WERI-Rb-1 (cell line): ENCODE results near the gene VAV3.

Experiments used
- DNase-seq: peaks from one replicate; pipeline ENCODE4 v3.0.0-alpha.2; 2020
- H3K27ac ChIP-seq: fragments of 250-450 bp; sonication (Bioruptor Pico); 2 replicates; pipeline ENCODE4 v1.5.1; 2020; ENCODE audit warnings: mild to moderate bottlenecking, moderate library complexity
- H3K27me3 ChIP-seq: fragments of 250-450 bp; sonication (Bioruptor Pico); 2 replicates; pipeline ENCODE4 v1.5.1; 2021; ENCODE audit warnings: mild to moderate bottlenecking, low read depth, moderate library complexity; ENCODE audit not compliant: insufficient read depth, severe bottlenecking
- H3K36me3 ChIP-seq: fragments of 250-450 bp; sonication (Bioruptor Pico); 2 replicates; pipeline ENCODE4 v1.5.1; 2020; ENCODE audit warnings: mild to moderate bottlenecking, moderate library complexity
- H3K4me3 ChIP-seq: 2 replicates; pipeline ENCODE4 v1.5.1; 2011; ENCODE audit warnings: low read depth, mild to moderate bottlenecking, control low read depth, low read length
- H3K9me3 ChIP-seq: fragments of 250-450 bp; sonication (Bioruptor Pico); 2 replicates; pipeline ENCODE4 v1.5.1; 2021; ENCODE audit warnings: mild to moderate bottlenecking, moderate library complexity; ENCODE audit not compliant: severe bottlenecking
- CTCF ChIP-seq: IDR thresholded peaks from 2 replicates; pipeline ENCODE4 v1.5.1; 2011; ENCODE audit warnings: low read depth, mild to moderate bottlenecking, control low read depth, inconsistent platforms, low read length

VAV3 gene

GRCh38 chr1:107617921-107618320 is 347.1 kb downstream of the VAV3 start:
- H3K36me3 ChIP-seq: no peaks in the 10 kb centered on the region
- peaks cover 3% of the 10 kb centered on the region for H3K9me3 ChIP-seq
- no peak overlapping the region for H3K27ac ChIP-seq
- DNase-seq: no peak
- H3K27me3 ChIP-seq: no peaks in the 10 kb centered on the region
- no peak overlapping the region for H3K4me3 ChIP-seq
- no peak for TF ChIP-seq CTCF

GRCh38 chr1:107617456-107617855 is 347.5 kb downstream of the VAV3 start:
- no peaks in the 10 kb centered on the region for H3K27me3 ChIP-seq
- no peak overlapping the region for H3K27ac ChIP-seq
- no peak overlapping the region for H3K4me3 ChIP-seq
- no peak for DNase-seq
- peaks cover 3% of the 10 kb centered on the region for H3K9me3 ChIP-seq
- TF ChIP-seq CTCF: no peak
- H3K36me3 ChIP-seq: no peaks in the 10 kb centered on the region

GRCh38 chr1:107609808-107610207 is 355.2 kb downstream of the VAV3 start:
- no peak for TF ChIP-seq CTCF
- no peak overlapping the region for H3K4me3 ChIP-seq
- no peak overlapping the region for H3K27ac ChIP-seq
- H3K27me3 ChIP-seq: no peaks in the 10 kb centered on the region
- H3K36me3 ChIP-seq: no peaks in the 10 kb centered on the region
- DNase-seq: no peak
- H3K9me3 ChIP-seq: no peaks in the 10 kb centered on the region

- no peak for TF ChIP-seq CTCF
- no peak for DNase-seq
- no peak overlapping the region for H3K27ac ChIP-seq
Observed at GRCh38 chr1:107604825-107605224, 360.2 kb downstream of the VAV3 start.

GRCh38 chr1:107600607-107601160 is 364.3 kb downstream of the VAV3 start:
- H3K27ac ChIP-seq: no peak overlapping the region
- DNase-seq: no peak
- TF ChIP-seq CTCF: no peak
- no peaks in the 10 kb centered on the region for H3K36me3 ChIP-seq
- no peak overlapping the region for H3K4me3 ChIP-seq
- no peaks in the 10 kb centered on the region for H3K9me3 ChIP-seq
- no peaks in the 10 kb centered on the region for H3K27me3 ChIP-seq

More at GRCh38 chr1:107604825-107605224, 360.2 kb downstream of the VAV3 start:
- H3K9me3 ChIP-seq: no peaks in the 10 kb centered on the region
- H3K36me3 ChIP-seq: no peaks in the 10 kb centered on the region
- no peaks in the 10 kb centered on the region for H3K27me3 ChIP-seq
- H3K4me3 ChIP-seq: no peak overlapping the region

- no peak for TF ChIP-seq CTCF
- Histone ChIP-seq H3K9me3 (no peaks in the 10 kb centered on the region), H3K36me3 (no peaks in the 10 kb centered on the region), H3K27ac (no peak overlapping the region), H3K4me3 (no peak overlapping the region), H3K27me3 (no peaks in the 10 kb centered on the region)
- DNase-seq: no peak
Observed at GRCh38 chr1:107599220-107599619, 365.8 kb downstream of the VAV3 start.
